Colonic mucosa (tissue), 4 donors: ENCODE measurements around the gene NLRP8. TPM values are rescaled to one million over a fixed set of nuclear protein-coding genes. Genes with fewer than 3 reads are reported as not detected.
"Not testable (repeated sequence)": the region's sequence is repeated elsewhere in the genome, so short reads cannot be mapped to it uniquely, and the experiment has no call there.

Experiments
- DNase-seq: peaks from one replicate; pipeline ENCODE4 v3.0.0-alpha.2; 2020
- H3K27ac ChIP-seq: fragments of 200-600 bp; one replicate; pipeline ENCODE4 v1.8.0; 2021
- H3K27me3 ChIP-seq: fragments of 200-600 bp; one replicate; pipeline ENCODE4 v1.8.0; 2021
- H3K36me3 ChIP-seq: fragments of 200-600 bp; one replicate; pipeline ENCODE4 v1.8.0; 2021
- H3K4me1 ChIP-seq: fragments of 200-600 bp; one replicate; pipeline ENCODE4 v1.8.0; 2021; ENCODE audit warnings: mild to moderate bottlenecking
- H3K4me3 ChIP-seq: fragments of 200-600 bp; one replicate; pipeline ENCODE4 v1.8.0; 2021
- H3K9ac ChIP-seq, 2 donors: one replicate each; pipeline ENCODE4 v1.7.0; 2013; ENCODE audit warnings: control low read depth in 2 of 2, low read depth in 2 of 2, low read length in 2 of 2
- H3K9me3 ChIP-seq: fragments of 200-600 bp; one replicate; pipeline ENCODE4 v1.8.0; 2021
- CTCF ChIP-seq: fragments of 200-600 bp; IDR thresholded peaks from one replicate; pipeline ENCODE4 v1.8.0; 2022; ENCODE audit warnings: antibody characterized with exemption, mild to moderate bottlenecking
- intact Hi-C: fragments of 100-400 bp; cut with DNase I; formaldehyde crosslinking; loops from one replicate; pipeline ENCODE4 v1.14.1; 2022
- total RNA-seq, 2 donors: library from RNA; stranded (reverse); fragmentation: NEBNext Ultra II Directional in 1 of 2; extraction: Animal tissue kit (Norgen Biotek cat#: 25700) in 1 of 2; gene quantifications; one replicate each; pipeline ENCODE4 v1.2.1, GENCODE V29; 2021
- donor health status: healthy.
- donor health status: DM: no; HTN: no; CAD: no.
- donor health status: DM: no; HTN: no; CAD: no.

The NLRP8 gene
- total RNA-seq, 2 donors from 2014 or later = not detected

- no peaks in the 10 kb centered on the region for H3K9me3 ChIP-seq
- H3K27me3 ChIP-seq = no peaks in the 10 kb centered on the region
- H3K4me1 ChIP-seq = no peaks in the 10 kb centered on the region
- H3K4me3 ChIP-seq = no peak overlapping the region
- H3K36me3 ChIP-seq = no peaks in the 10 kb centered on the region
- no peak overlapping the region for H3K9ac ChIP-seq
- DNase-seq = no peak
- no peak for TF ChIP-seq CTCF
- no peak overlapping the region for H3K27ac ChIP-seq
- intact Hi-C loops = no loop called here
These were observed 45.9 kb downstream of the NLRP8 start for GRCh38 chr19:55993492-55993891.

DNA sequence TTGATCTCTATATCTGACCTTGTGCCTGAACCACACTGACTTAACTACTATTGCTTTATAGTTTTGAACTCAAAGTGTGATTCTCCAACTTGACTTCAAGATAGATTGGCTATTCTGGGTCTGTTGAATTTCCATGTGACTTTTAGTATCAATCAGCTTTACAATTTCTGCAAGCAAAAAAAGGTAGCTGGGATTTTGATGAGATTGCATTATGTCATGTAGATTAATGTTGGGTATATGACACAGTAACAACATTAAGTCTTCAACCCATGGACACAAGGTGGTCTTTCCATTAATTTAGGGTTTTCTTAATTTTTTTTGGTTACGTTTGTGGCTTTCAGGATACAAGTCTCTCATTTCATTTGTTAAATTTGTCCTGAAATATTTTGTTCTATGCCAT lies 67.1 kb downstream of the NLRP8 start:
- Histone ChIP-seq H3K27me3 (peaks cover 3% of the 10 kb centered on the region), H3K36me3 (no peaks in the 10 kb centered on the region), H3K4me1 (no peaks in the 10 kb centered on the region), H3K27ac (no peak overlapping the region), H3K9ac (no peak overlapping the region), H3K9me3 (no peaks in the 10 kb centered on the region), H3K4me3 (no peak overlapping the region)
- no peak for DNase-seq
- TF ChIP-seq CTCF = no peak
- intact Hi-C loops = no loop called here

GRCh38 chr19:56015756-56016155 lies 68.1 kb downstream of the NLRP8 start:
- Histone ChIP-seq H3K9me3 (no peaks in the 10 kb centered on the region), H3K4me3 (no peak overlapping the region), H3K27ac (no peak overlapping the region), H3K9ac (no peak overlapping the region), H3K4me1 (no peaks in the 10 kb centered on the region), H3K36me3 (no peaks in the 10 kb centered on the region), H3K27me3 (peaks cover 3% of the 10 kb centered on the region)
- no peak for TF ChIP-seq CTCF
- intact Hi-C loops = no loop called here
- DNase-seq = no peak

GRCh38 chr19:56019325-56019724 lies 71.7 kb downstream of the NLRP8 start:
- intact Hi-C loops, DNase-seq, H3K9me3 ChIP-seq: not testable (repeated sequence)

GRCh38 chr19:56020355-56020975 lies 72.8 kb downstream of the NLRP8 start:
- H3K4me3 ChIP-seq, H3K36me3 ChIP-seq, H3K27ac ChIP-seq, H3K9me3 ChIP-seq, H3K4me1 ChIP-seq, DNase-seq, H3K9ac ChIP-seq, H3K27me3 ChIP-seq, intact Hi-C loops: not testable (repeated sequence)

More at GRCh38 chr19:56019325-56019724, 71.7 kb downstream of the NLRP8 start:
- H3K27ac ChIP-seq, H3K9ac ChIP-seq, H3K36me3 ChIP-seq, H3K4me1 ChIP-seq, H3K27me3 ChIP-seq, H3K4me3 ChIP-seq: not testable (repeated sequence)

DNA sequence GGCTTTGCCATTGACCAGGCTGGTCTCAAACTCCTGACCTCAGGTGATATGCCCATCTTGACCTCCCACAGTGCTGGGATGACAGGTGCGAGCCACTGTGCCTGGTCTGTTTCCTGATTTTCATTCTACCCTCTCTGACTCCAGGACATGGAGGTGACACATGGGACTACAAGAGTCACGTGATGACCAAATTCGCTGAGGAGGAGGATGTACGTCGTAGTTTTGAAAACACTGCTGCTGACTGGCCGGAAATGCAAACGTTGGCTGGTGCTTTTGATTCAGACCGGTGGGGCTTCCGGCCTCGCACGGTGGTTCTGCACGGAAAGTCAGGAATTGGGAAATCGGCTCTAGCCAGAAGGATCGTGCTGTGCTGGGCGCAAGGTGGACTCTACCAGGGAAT lies 79.1 kb downstream of the NLRP8 start:
- H3K9ac ChIP-seq = no peak overlapping the region
- TF ChIP-seq CTCF = no peak
- DNase-seq = no peak
- no peaks in the 10 kb centered on the region for H3K9me3 ChIP-seq
- no peak overlapping the region for H3K4me3 ChIP-seq
- no peaks in the 10 kb centered on the region for H3K27me3 ChIP-seq
- intact Hi-C loops = no loop called here
- H3K36me3 ChIP-seq = no peaks in the 10 kb centered on the region
- no peak overlapping the region for H3K27ac ChIP-seq
- H3K4me1 ChIP-seq = no peaks in the 10 kb centered on the region

Other genes starting within 250 kb of the NLRP8 start
- gene NLRP9, start 209.4 kb upstream of the NLRP8 start, total RNA-seq = not detected
- not detected for gene RFPL4A, start 188.7 kb upstream of the NLRP8 start, total RNA-seq
- not detected for gene RFPL4AL1, start 178.7 kb upstream of the NLRP8 start, total RNA-seq
- gene NLRP11, start 115.8 kb upstream of the NLRP8 start, total RNA-seq = under 1 TPM in 1 of 2 donors, not detected in 1; 0.07 TPM
- not detected for gene NLRP4, start 111.3 kb upstream of the NLRP8 start, total RNA-seq
- gene NLRP13, start 15.5 kb upstream of the NLRP8 start, total RNA-seq = not detected
- not detected for gene NLRP5, start 38.9 kb downstream of the NLRP8 start, total RNA-seq
- gene ZNF787, start 173.5 kb downstream of the NLRP8 start, total RNA-seq = 10 to 100 TPM; 52.1 to 69.2 TPM
- 10 to 100 TPM; 20.5 to 50.9 TPM for gene ZNF444, start 193.5 kb downstream of the NLRP8 start, total RNA-seq
- not detected for gene GALP, start 228.2 kb downstream of the NLRP8 start, total RNA-seq
- not detected for gene ZSCAN5B, start 250.0 kb downstream of the NLRP8 start, total RNA-seq